GM23338 (cell line): ENCODE results near the gene CCDC40. TPM values are rescaled to one million over a fixed set of nuclear protein-coding genes. Genes with fewer than 3 reads are reported as not detected.

Experiments
- EZH2 ChIP-seq: fragments of 200-600 bp; sonication (generic); IDR thresholded peaks from one replicate; pipeline ENCODE4 v1.8.0; 2017; ENCODE audit warnings: antibody characterized with exemption, mild to moderate bottlenecking, low read depth; ENCODE audit not compliant: unreplicated experiment
- EZH2phosphoT487 ChIP-seq: fragments of 200-600 bp; sonication (generic); IDR thresholded peaks from one replicate; pipeline ENCODE4 v1.8.1; 2018; ENCODE audit warnings: antibody characterized with exemption; ENCODE audit not compliant: unreplicated experiment
- JUNB ChIP-seq: IDR thresholded peaks from one replicate; pipeline ENCODE4 v1.6.1; 2016; ENCODE audit warnings: antibody characterized with exemption; ENCODE audit not compliant: unreplicated experiment
- NANOG ChIP-seq: IDR thresholded peaks from 2 replicates; pipeline ENCODE4 v1.6.1; 2016; ENCODE audit warnings: antibody characterized with exemption, borderline replicate concordance
- POLR2AphosphoS5 ChIP-seq: IDR thresholded peaks from 2 replicates; pipeline ENCODE4 v1.6.1; 2016; ENCODE audit warnings: antibody characterized with exemption, low read depth
- REST ChIP-seq: IDR thresholded peaks from one replicate; pipeline ENCODE4 v1.6.1; 2018; ENCODE audit warnings: antibody characterized with exemption; ENCODE audit not compliant: unreplicated experiment
- ZNF114 ChIP-seq: fragments of 250-450 bp; sonication (Bioruptor Pico); IDR thresholded peaks from 2 replicates; pipeline ENCODE4 v1.5.0; 2020; ENCODE audit warnings: mild to moderate bottlenecking, moderate library complexity
- ZNF462 ChIP-seq: fragments of 250-450 bp; sonication (Bioruptor Pico); IDR thresholded peaks from 2 replicates; pipeline ENCODE4 v1.5.0; 2020; ENCODE audit warnings: mild to moderate bottlenecking, moderate library complexity
- polyA plus RNA-seq: library from polyadenylated mRNA; unstranded; fragments of >200 nt; fragmentation: Nextera tagmentation; extraction: Ambion mirVana; gene quantifications from 2 replicates; pipeline ENCODE4 v1.2.1, GENCODE V29; 2016
- total RNA-seq: library from RNA; depleted of rRNA; stranded (reverse); fragments of >200 nt; shearing (Covaris generic); gene quantifications from 2 replicates; pipeline ENCODE4 v1.2.3, GENCODE V29; 2014

Gene CCDC40
- total and polyA plus RNA-seq, 2 experiments from 2014 or later = 7.6 to 8.1 TPM

GRCh38 chr17:80103449-80104085 is 67.1 kb downstream of the CCDC40 start (continued):
- TF ChIP-seq ZNF462 (CRISPR knock-in tag) = no peak
- no peak for TF ChIP-seq NANOG
- TF ChIP-seq JUNB = no peak
- no peak for TF ChIP-seq POLR2AphosphoS5
- no peak for TF ChIP-seq REST
- no peak for TF ChIP-seq EZH2
- TF ChIP-seq EZH2phosphoT487 = no peak
- no peak for TF ChIP-seq ZNF114 (CRISPR knock-in tag)
